NCI-H460 (cell line): ENCODE results near the gene RRAGD. TPM values are rescaled to one million over a fixed set of nuclear protein-coding genes. Genes with fewer than 3 reads are reported as not detected.

Experiments used
- DNase-seq: peaks from one replicate; pipeline ENCODE4 v3.0.0-alpha.2; 2016; ENCODE audit warnings: low read depth; ENCODE audit errors: extremely low read depth
- total RNA-seq: library from RNA; depleted of rRNA; stranded (reverse); fragments of >200 nt; shearing (Covaris generic); gene quantifications from 2 replicates; pipeline ENCODE4 v1.2.3, GENCODE V29; 2014

RRAGD gene
- total RNA-seq, 1 experiment from 2014 or later = 4.0 TPM

- DNase-seq = no peak
Observed at GRCh38 chr6:89378628-89379027, 33.4 kb downstream of the RRAGD start.

- DNase-seq = no peak
Observed at GRCh38 chr6:89375427-89376267, 36.4 kb downstream of the RRAGD start.

- no peak for DNase-seq
Observed at GRCh38 chr6:89372506-89372901, 39.6 kb downstream of the RRAGD start.

GRCh38 chr6:89371849-89372505 is 40.1 kb downstream of the RRAGD start:
- DNase-seq = peak; percentile 52

- no peak for DNase-seq
Observed at GRCh38 chr6:89368999-89369398, 43.1 kb downstream of the RRAGD start.

GRCh38 chr6:89368107-89368506 is 44.0 kb downstream of the RRAGD start:
- peak; percentile 41 for DNase-seq

- no peak for DNase-seq
Observed at GRCh38 chr6:89364586-89364985, 47.5 kb downstream of the RRAGD start.

GRCh38 chr6:89361171-89361570 is 50.9 kb downstream of the RRAGD start:
- no peak for DNase-seq

GRCh38 chr6:89360415-89360999 is 51.6 kb downstream of the RRAGD start:
- no peak for DNase-seq

- DNase-seq = no peak
Observed at GRCh38 chr6:89359561-89359960, 52.5 kb downstream of the RRAGD start.

GRCh38 chr6:89357390-89357789 is 54.7 kb downstream of the RRAGD start:
- DNase-seq = no peak

- DNase-seq = no peak
Observed at GRCh38 chr6:89356642-89357170, 55.4 kb downstream of the RRAGD start.

- no peak for DNase-seq
Observed at GRCh38 chr6:89355511-89356194, 56.4 kb downstream of the RRAGD start.

- no peak for DNase-seq
Observed at GRCh38 chr6:89353702-89354392, 58.2 kb downstream of the RRAGD start.

GRCh38 chr6:89353118-89353556 is 58.9 kb downstream of the RRAGD start:
- DNase-seq = no peak

- peak; percentile 78 for DNase-seq
Observed at GRCh38 chr6:89352278-89353117, 59.6 kb downstream of the RRAGD start, which contains the start of gene UBE2J1. UBE2J1 (minus strand) TSS chr6:89352722; CDS start chr6:89352569, 153 bp downstream.

- no peak for DNase-seq
Observed at GRCh38 chr6:89351671-89352277, 60.3 kb downstream of the RRAGD start.

- no peak for DNase-seq
Observed at GRCh38 chr6:89350281-89350966, 61.6 kb downstream of the RRAGD start.
